Measurements from ENCODE around the gene PLCB4.

The PLCB4 gene

GRCh38 chr20:9508696-9509178 is 439.9 kb downstream of the PLCB4 start:
- no peak for DNase-seq (ENCODE audit: low read depth in 2 of 2, low spot score in 1 of 2)

- no peak for DNase-seq (ENCODE audit: low read depth in 2 of 2, low spot score in 1 of 2)
These were observed 440.4 kb downstream of the PLCB4 start for GRCh38 chr20:9509246-9509645.

GRCh38 chr20:9510911-9511310 is 442.0 kb downstream of the PLCB4 start:
- DNase-seq (ENCODE audit: low read depth in 2 of 2, low spot score in 1 of 2): no peak

GRCh38 chr20:9514072-9514460 is 445.2 kb downstream of the PLCB4 start:
- no peak for DNase-seq (ENCODE audit: low read depth in 2 of 2, low spot score in 1 of 2)

- no peak for DNase-seq (ENCODE audit: low read depth in 2 of 2, low spot score in 1 of 2)
These were observed 445.8 kb downstream of the PLCB4 start, which contains the start of gene LAMP5 for GRCh38 chr20:9514461-9515213. Gene LAMP5 (plus strand): TSS chr20:9514590. CDS start chr20:9514853, 263 bp downstream.

DNA sequence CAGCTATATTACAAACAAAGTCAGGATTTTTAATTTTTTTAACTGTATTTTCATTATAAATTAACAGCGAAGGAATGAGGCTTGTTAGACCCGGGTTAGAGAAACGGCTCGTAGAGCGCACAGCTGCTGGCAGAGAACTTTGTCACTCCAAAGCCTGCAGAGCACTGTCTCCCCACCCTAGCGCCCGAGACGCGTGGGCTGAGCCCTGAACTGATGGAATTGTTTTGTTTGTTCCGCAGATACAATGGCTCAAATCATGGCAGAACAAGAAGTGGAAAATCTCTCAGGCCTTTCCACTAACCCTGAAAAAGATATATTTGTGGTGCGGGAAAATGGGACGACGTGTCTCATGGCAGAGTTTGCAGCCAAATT is 446.3 kb downstream of the PLCB4 start:
- DNase-seq (ENCODE audit: low read depth in 2 of 2, low spot score in 1 of 2): no peak

GRCh38 chr20:9515741-9516233 is 446.9 kb downstream of the PLCB4 start:
- DNase-seq (ENCODE audit: low read depth in 2 of 2, low spot score in 1 of 2): no peak

GRCh38 chr20:9516234-9516871 is 447.5 kb downstream of the PLCB4 start:
- no peak for DNase-seq (ENCODE audit: low read depth in 2 of 2, low spot score in 1 of 2)

DNA sequence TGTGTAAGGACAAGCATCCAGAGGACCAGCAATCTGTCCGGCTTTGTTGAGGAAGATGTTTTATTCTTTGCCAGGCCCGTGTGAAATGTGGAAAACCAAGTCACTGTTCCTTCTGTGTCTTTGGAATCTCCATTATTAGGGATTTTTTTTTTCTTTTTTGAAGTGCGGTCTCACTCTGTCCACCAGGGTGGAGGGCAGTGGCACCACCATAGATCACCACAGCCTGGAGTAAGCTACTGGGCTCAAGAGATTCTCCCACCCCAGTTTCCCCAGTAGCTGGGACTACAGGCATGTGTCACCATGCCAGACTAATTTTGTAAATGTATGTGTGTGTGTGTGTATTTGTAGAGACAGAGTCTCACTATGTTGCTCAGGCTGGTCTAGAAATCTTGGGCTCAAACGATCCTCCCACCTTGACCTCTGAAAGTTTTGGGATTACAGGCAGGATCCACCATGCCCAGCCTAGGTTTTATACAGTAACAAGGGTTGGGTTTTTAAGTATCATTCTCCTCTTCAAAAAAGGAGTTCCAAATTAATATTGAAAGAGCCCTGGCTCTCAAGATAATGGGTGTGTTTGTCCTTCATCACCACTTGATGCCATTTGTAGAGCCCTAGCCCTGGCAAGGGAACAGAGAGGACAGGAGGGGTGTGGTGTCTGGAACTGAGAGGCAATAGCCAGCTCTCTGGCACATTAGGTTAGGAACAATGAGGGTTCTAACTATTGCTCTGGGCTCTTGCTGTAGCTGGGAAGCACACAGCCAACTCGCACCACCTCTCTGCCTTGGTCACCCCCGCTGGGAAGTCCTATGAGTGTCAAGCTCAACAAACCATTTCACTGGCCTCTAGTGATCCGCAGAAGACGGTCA is 448.6 kb downstream of the PLCB4 start:
- no peak for DNase-seq (ENCODE audit: low read depth in 2 of 2, low spot score in 1 of 2)

DNA sequence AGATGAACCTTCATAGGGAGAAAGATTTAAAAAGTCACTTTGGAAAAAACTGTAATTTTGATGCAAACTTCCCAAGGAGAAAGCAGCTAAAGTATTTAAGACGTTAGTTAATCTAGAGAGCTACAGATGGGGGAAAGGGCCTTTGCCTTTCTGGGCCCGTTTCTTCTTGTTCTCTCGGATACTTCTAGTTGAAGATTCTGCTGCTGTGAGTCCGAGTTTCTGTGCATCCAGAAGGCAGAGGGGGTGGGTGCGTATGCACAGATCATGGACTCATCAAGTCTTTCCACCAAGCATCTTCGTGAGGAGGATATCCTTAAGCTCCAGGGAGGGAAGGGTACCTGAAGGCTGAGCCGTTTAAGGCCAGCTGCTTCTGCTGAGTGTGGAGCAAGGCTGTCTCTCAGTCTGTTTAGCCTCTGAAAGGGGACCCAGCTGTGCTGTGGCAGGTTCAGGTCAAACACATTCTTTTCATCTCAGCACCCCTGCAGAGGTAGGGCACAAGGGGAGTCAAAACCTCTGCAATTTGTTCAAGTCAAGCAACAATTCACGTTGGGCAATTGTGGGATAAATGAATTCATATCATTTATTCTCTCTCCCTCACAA is 449.8 kb downstream of the PLCB4 start:
- DNase-seq (ENCODE audit: low read depth in 2 of 2, low spot score in 1 of 2): no peak

DNA sequence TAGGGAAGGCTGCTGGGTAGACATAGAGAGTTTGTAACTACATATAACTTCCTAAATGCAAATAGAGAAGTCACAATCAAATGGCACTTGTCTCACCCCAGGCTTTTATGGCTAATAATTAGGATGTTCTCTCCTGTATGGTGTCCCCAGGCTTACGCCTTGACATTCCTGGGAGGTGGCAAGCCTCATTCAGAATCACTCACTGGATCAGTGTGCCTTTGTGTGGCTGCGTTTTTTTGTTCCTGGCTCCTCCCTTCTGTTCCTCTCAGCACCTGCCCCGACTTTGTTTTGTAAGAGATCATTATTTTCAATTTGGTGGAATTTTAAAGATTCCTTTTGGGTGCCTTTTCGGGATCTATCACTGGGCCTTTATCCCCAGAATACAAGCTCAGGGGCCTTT is 451.2 kb downstream of the PLCB4 start:
- DNase-seq (ENCODE audit: low read depth in 2 of 2, low spot score in 1 of 2): no peak

DNA sequence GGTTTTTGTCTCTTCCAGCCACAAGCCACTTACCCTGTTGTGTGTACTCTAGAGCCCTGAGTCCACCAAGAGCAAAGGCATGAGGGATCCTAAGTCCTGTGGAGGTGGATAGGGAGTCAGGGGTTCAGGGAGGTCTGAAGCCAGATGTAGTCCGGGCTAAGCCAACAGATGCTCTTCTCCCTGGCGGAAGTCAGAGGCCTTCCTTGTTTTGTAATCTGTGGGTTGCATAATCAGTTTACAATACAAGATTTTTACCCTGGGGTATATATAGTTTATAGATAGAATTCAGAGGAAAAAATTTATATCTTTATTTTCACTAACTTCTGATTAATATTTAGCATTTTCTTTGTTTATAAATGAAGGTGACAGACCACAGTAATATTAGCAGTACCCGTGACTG is 454.7 kb downstream of the PLCB4 start:
- no peak for DNase-seq (ENCODE audit: low read depth in 2 of 2, low spot score in 1 of 2)

All from stimulated activated CD8-positive, alpha-beta memory T cell treated with anti-CD3 and anti-CD28 coated beads, Interleukin-4, amount 100 ng/mL, for 1 hour (primary cell).